Measurements from ENCODE around the gene MRO.

Gene MRO

GRCh38 chr18:50769463-50769862, 50.4 kb downstream of the MRO start:
- H3K27me3 ChIP-seq (ENCODE audit: control insufficient read depth, insufficient read depth, low read length), result no peaks in the 10 kb centered on the region
- H3K4me3 ChIP-seq (ENCODE audit: low read depth, low read length), result no peak overlapping the region
- H3K27ac ChIP-seq (ENCODE audit: low read depth, low read length), result no peak overlapping the region
- H3K4me1 ChIP-seq (ENCODE audit: control insufficient read depth, insufficient read depth, low read length), result no peaks in the 10 kb centered on the region
- no peaks in the 10 kb centered on the region for H3K36me3 ChIP-seq (ENCODE audit: control insufficient read depth, insufficient read depth, low read length)
- H3K9me3 ChIP-seq (ENCODE audit: control insufficient read depth, insufficient read depth, low read length), result 0 out of 2 replicates have a peak, but pooled peaks cover 9% of the 10 kb centered on the region
- H3K9ac ChIP-seq (ENCODE audit: low read depth, low read length), result no peak overlapping the region

- H3K27me3 ChIP-seq (ENCODE audit: control insufficient read depth, insufficient read depth, low read length), result no peaks in the 10 kb centered on the region
- H3K4me1 ChIP-seq (ENCODE audit: control insufficient read depth, insufficient read depth, low read length), result no peaks in the 10 kb centered on the region
- H3K9me3 ChIP-seq (ENCODE audit: control insufficient read depth, insufficient read depth, low read length), result no peaks in the 10 kb centered on the region
- H3K27ac ChIP-seq (ENCODE audit: low read depth, low read length), result no peak overlapping the region
- H3K4me3 ChIP-seq (ENCODE audit: low read depth, low read length), result no peak overlapping the region
- no peaks in the 10 kb centered on the region for H3K36me3 ChIP-seq (ENCODE audit: control insufficient read depth, insufficient read depth, low read length)
- no peak overlapping the region for H3K9ac ChIP-seq (ENCODE audit: low read depth, low read length)
These were observed 62.5 kb downstream of the MRO start for GRCh38 chr18:50757358-50757757.

- no peaks in the 10 kb centered on the region for H3K27me3 ChIP-seq (ENCODE audit: control insufficient read depth, insufficient read depth, low read length)
- peaks cover 10% of the 10 kb centered on the region for H3K4me1 ChIP-seq (ENCODE audit: control insufficient read depth, insufficient read depth, low read length)
- no peak overlapping the region for H3K4me3 ChIP-seq (ENCODE audit: low read depth, low read length)
- H3K9me3 ChIP-seq (ENCODE audit: control insufficient read depth, insufficient read depth, low read length), result no peaks in the 10 kb centered on the region
- H3K36me3 ChIP-seq (ENCODE audit: control insufficient read depth, insufficient read depth, low read length), result no peaks in the 10 kb centered on the region
- no peak overlapping the region for H3K9ac ChIP-seq (ENCODE audit: low read depth, low read length)
- H3K27ac ChIP-seq (ENCODE audit: low read depth, low read length), result no peak overlapping the region
These were observed 65.5 kb downstream of the MRO start for GRCh38 chr18:50754297-50754696.

- no peak overlapping the region for H3K27ac ChIP-seq (ENCODE audit: low read depth, low read length)
- no peaks in the 10 kb centered on the region for H3K36me3 ChIP-seq (ENCODE audit: control insufficient read depth, insufficient read depth, low read length)
- no peak overlapping the region for H3K9ac ChIP-seq (ENCODE audit: low read depth, low read length)
- no peaks in the 10 kb centered on the region for H3K27me3 ChIP-seq (ENCODE audit: control insufficient read depth, insufficient read depth, low read length)
- no peaks in the 10 kb centered on the region for H3K9me3 ChIP-seq (ENCODE audit: control insufficient read depth, insufficient read depth, low read length)
- no peak overlapping the region for H3K4me3 ChIP-seq (ENCODE audit: low read depth, low read length)
- H3K4me1 ChIP-seq (ENCODE audit: control insufficient read depth, insufficient read depth, low read length), result peaks cover 20% of the 10 kb centered on the region
These were observed 66.5 kb downstream of the MRO start for GRCh38 chr18:50753311-50753710.

GRCh38 chr18:50751947-50752346, 67.9 kb downstream of the MRO start:
- H3K9ac ChIP-seq (ENCODE audit: low read depth, low read length), result no peak overlapping the region
- no peak overlapping the region for H3K4me3 ChIP-seq (ENCODE audit: low read depth, low read length)
- no peaks in the 10 kb centered on the region for H3K36me3 ChIP-seq (ENCODE audit: control insufficient read depth, insufficient read depth, low read length)
- H3K9me3 ChIP-seq (ENCODE audit: control insufficient read depth, insufficient read depth, low read length), result no peaks in the 10 kb centered on the region
- H3K27ac ChIP-seq (ENCODE audit: low read depth, low read length), result no peak overlapping the region
- peaks cover 27% of the 10 kb centered on the region for H3K4me1 ChIP-seq (ENCODE audit: control insufficient read depth, insufficient read depth, low read length)
- H3K27me3 ChIP-seq (ENCODE audit: control insufficient read depth, insufficient read depth, low read length), result no peaks in the 10 kb centered on the region

GRCh38 chr18:50751490-50751889, 68.3 kb downstream of the MRO start:
- H3K27ac ChIP-seq (ENCODE audit: low read depth, low read length), result no peak overlapping the region
- H3K9ac ChIP-seq (ENCODE audit: low read depth, low read length), result no peak overlapping the region
- no peaks in the 10 kb centered on the region for H3K9me3 ChIP-seq (ENCODE audit: control insufficient read depth, insufficient read depth, low read length)
- H3K36me3 ChIP-seq (ENCODE audit: control insufficient read depth, insufficient read depth, low read length), result no peaks in the 10 kb centered on the region
- no peaks in the 10 kb centered on the region for H3K27me3 ChIP-seq (ENCODE audit: control insufficient read depth, insufficient read depth, low read length)
- H3K4me3 ChIP-seq (ENCODE audit: low read depth, low read length), result no peak overlapping the region
- H3K4me1 ChIP-seq (ENCODE audit: control insufficient read depth, insufficient read depth, low read length), result peaks cover 27% of the 10 kb centered on the region

- no peaks in the 10 kb centered on the region for H3K27me3 ChIP-seq (ENCODE audit: control insufficient read depth, insufficient read depth, low read length)
- H3K9me3 ChIP-seq (ENCODE audit: control insufficient read depth, insufficient read depth, low read length), result no peaks in the 10 kb centered on the region
- H3K27ac ChIP-seq (ENCODE audit: low read depth, low read length), result no peak overlapping the region
- no peak overlapping the region for H3K4me3 ChIP-seq (ENCODE audit: low read depth, low read length)
- no peaks in the 10 kb centered on the region for H3K36me3 ChIP-seq (ENCODE audit: control insufficient read depth, insufficient read depth, low read length)
- no peak overlapping the region for H3K9ac ChIP-seq (ENCODE audit: low read depth, low read length)
- H3K4me1 ChIP-seq (ENCODE audit: control insufficient read depth, insufficient read depth, low read length), result peaks cover 27% of the 10 kb centered on the region
These were observed 69.3 kb downstream of the MRO start for GRCh38 chr18:50750546-50750945.

GRCh38 chr18:50749945-50750344, 69.9 kb downstream of the MRO start:
- H3K4me1 ChIP-seq (ENCODE audit: control insufficient read depth, insufficient read depth, low read length), result peaks cover 27% of the 10 kb centered on the region
- H3K36me3 ChIP-seq (ENCODE audit: control insufficient read depth, insufficient read depth, low read length), result no peaks in the 10 kb centered on the region
- H3K9me3 ChIP-seq (ENCODE audit: control insufficient read depth, insufficient read depth, low read length), result no peaks in the 10 kb centered on the region
- no peak overlapping the region for H3K4me3 ChIP-seq (ENCODE audit: low read depth, low read length)
- no peaks in the 10 kb centered on the region for H3K27me3 ChIP-seq (ENCODE audit: control insufficient read depth, insufficient read depth, low read length)
- H3K9ac ChIP-seq (ENCODE audit: low read depth, low read length), result no peak overlapping the region
- peak overlapping the region; percentile 28 for H3K27ac ChIP-seq (ENCODE audit: low read depth, low read length)

GRCh38 chr18:50749421-50749820, 70.4 kb downstream of the MRO start:
- Histone ChIP-seq H3K4me3 (ENCODE audit: low read depth, low read length) (no peak overlapping the region), H3K36me3 (ENCODE audit: control insufficient read depth, insufficient read depth, low read length) (no peaks in the 10 kb centered on the region), H3K4me1 (ENCODE audit: control insufficient read depth, insufficient read depth, low read length) (peaks cover 27% of the 10 kb centered on the region), H3K9ac (ENCODE audit: low read depth, low read length) (no peak overlapping the region), H3K27ac (ENCODE audit: low read depth, low read length) (peak overlapping the region; percentile 77), H3K27me3 (ENCODE audit: control insufficient read depth, insufficient read depth, low read length) (no peaks in the 10 kb centered on the region), H3K9me3 (ENCODE audit: control insufficient read depth, insufficient read depth, low read length) (no peaks in the 10 kb centered on the region)

GRCh38 chr18:50748243-50749229, 71.3 kb downstream of the MRO start:
- H3K27ac ChIP-seq (ENCODE audit: low read depth, low read length), result peak overlapping the region; percentile 77
- peaks cover 27% of the 10 kb centered on the region for H3K4me1 ChIP-seq (ENCODE audit: control insufficient read depth, insufficient read depth, low read length)
- H3K9ac ChIP-seq (ENCODE audit: low read depth, low read length), result no peak overlapping the region
- H3K36me3 ChIP-seq (ENCODE audit: control insufficient read depth, insufficient read depth, low read length), result no peaks in the 10 kb centered on the region
- H3K9me3 ChIP-seq (ENCODE audit: control insufficient read depth, insufficient read depth, low read length), result no peaks in the 10 kb centered on the region
- no peaks in the 10 kb centered on the region for H3K27me3 ChIP-seq (ENCODE audit: control insufficient read depth, insufficient read depth, low read length)
- H3K4me3 ChIP-seq (ENCODE audit: low read depth, low read length), result no peak overlapping the region

- Histone ChIP-seq H3K4me1 (ENCODE audit: control insufficient read depth, insufficient read depth, low read length) (peaks cover 27% of the 10 kb centered on the region), H3K27ac (ENCODE audit: low read depth, low read length) (peak overlapping the region; percentile 77), H3K9ac (ENCODE audit: low read depth, low read length) (no peak overlapping the region), H3K27me3 (ENCODE audit: control insufficient read depth, insufficient read depth, low read length) (no peaks in the 10 kb centered on the region), H3K9me3 (ENCODE audit: control insufficient read depth, insufficient read depth, low read length) (no peaks in the 10 kb centered on the region), H3K36me3 (ENCODE audit: control insufficient read depth, insufficient read depth, low read length) (no peaks in the 10 kb centered on the region), H3K4me3 (ENCODE audit: low read depth, low read length) (no peak overlapping the region)
These were observed 72.0 kb downstream of the MRO start for GRCh38 chr18:50747849-50748242.

Measured in HUES48 (cell line).